HG03060 (cell line): ENCODE data around the gene CDH22.

Experiments used
- ATAC-seq: cut with Tn5 transposase; IDR thresholded peaks from one replicate; pipeline ENCODE4 v1.9.1; 2021; ENCODE audit warnings: low read depth, moderate number of reproducible peaks; ENCODE audit not compliant: unreplicated experiment

The CDH22 gene

GRCh38 chr20:46178891-46179290, 129.4 kb downstream of the CDH22 start:
- ATAC-seq: no peak

- ATAC-seq: no peak
Measured at GRCh38 chr20:46177768-46178167, 130.5 kb downstream of the CDH22 start.

GRCh38 chr20:46176739-46177378, 131.4 kb downstream of the CDH22 start:
- ATAC-seq: no peak

DNA sequence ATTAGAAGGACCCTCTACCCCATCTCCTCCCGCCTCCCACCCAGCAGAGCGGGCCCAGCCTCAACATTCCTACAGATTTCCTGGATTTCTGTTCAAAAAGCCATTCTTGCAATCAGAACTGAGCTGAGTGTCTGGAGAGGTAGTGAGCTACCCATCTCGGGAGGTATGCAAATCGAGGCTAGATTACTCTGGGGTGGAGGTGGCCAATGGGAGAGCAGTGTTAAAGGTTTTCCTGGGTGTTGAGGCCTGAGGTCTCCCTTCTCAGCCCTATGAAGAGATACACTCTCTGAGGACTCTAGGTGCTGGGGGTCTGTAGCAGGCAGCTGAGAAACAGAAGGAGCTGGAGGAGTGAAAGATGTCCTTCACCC, 133.2 kb downstream of the CDH22 start:
- ATAC-seq: no peak

DNA sequence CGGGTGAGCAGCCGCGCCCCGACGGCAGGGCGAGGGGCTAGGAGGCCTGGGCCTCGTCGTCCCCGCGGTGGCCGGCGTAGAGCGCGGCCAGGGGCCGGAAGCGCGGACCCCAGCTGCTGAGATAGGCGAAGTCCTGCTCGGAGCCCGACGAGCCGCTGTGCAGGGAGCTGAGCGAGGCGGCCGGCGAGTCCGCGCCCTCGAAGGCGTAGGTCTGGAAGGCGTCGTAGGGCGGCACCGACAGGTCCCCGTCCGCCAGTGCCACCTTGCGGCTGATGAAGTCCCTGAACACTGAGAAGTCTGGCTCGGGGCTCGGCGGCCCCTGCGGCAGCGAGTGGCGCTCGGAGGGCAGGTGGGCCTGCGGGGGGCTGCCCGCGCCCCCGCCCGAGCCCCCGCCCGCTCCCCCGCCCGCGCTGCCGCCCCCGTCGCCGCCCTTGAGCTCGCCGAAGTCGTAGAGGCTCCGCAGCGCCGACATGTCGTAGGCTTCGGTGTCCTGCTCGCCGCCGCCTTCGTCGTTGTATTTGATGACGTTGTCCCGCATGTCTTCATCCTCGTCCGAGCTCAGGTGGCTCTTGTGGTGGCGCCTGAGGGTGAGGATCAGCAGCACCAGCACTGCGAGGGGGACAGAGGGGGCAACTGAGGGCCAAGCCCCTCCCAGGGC, 133.7 kb downstream of the CDH22 start:
- ATAC-seq: no peak

- no peak for ATAC-seq
Measured at GRCh38 chr20:46173652-46174468, 134.4 kb downstream of the CDH22 start.

- no peak for ATAC-seq
Measured at GRCh38 chr20:46172961-46173536, 135.2 kb downstream of the CDH22 start.

GRCh38 chr20:46172455-46172854, 135.8 kb downstream of the CDH22 start:
- no peak for ATAC-seq

DNA sequence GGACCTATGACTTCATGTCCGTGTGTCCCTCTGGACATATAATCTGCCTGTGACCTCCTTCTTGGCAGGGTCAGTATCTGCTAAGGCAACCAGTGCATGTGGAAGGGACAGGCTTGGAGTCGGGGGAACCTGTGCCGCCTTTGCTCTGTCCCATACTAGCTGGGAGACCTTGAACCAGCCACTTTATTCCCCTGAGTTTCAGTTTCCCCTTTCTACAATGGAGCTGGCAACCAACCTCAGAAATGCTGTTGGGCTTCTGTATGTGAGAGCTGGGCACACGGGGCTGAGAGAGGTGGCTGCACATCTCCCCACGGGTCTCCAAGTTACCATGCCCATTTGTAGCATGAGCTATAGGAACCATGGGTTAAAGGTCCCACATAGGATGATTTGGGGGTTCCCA, 136.4 kb downstream of the CDH22 start:
- no peak for ATAC-seq

DNA sequence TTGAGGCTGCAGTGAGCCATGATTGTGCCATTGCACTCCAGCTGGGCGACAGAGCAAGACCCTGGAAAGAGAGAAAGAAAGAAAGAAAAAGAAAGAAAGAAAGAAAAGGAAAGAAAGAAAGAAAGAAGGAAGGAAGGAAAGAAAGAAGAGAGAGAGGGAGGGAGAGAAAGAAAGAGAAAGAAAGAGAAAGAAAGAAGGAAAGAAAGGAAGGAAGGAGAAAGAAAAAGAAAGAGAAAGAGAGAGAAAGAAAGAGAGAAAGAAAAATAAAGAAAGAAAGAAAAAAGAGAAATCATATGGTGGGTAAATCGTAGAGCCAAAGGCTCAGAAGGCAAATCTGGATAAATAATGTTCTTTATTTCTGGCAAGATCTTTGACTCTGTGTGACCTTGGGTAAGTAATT, 136.8 kb downstream of the CDH22 start:
- ATAC-seq: no peak

GRCh38 chr20:46169245-46170171, 138.8 kb downstream of the CDH22 start:
- no peak for ATAC-seq

GRCh38 chr20:46168438-46168837, 139.9 kb downstream of the CDH22 start:
- ATAC-seq: no peak

DNA sequence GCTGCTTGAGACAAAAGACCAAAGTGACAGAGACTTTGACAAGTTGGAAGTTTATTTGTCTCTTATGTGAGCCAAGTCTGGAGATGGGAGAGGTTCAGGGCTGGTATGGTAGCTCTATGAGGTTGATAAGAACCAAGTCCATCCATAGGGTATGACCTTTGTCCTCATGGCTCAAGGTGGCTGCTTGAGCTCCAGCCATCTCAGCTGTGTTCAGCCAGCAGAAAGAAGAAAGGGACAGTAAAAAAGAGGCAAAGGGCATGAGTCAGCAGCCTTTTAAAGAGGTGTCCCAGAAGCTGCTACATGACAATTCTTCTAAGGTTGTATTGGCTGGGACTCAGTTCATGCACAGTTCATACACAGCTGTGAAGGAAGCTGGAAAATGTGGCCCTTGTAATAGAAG, 141.2 kb downstream of the CDH22 start:
- ATAC-seq: no peak

DNA sequence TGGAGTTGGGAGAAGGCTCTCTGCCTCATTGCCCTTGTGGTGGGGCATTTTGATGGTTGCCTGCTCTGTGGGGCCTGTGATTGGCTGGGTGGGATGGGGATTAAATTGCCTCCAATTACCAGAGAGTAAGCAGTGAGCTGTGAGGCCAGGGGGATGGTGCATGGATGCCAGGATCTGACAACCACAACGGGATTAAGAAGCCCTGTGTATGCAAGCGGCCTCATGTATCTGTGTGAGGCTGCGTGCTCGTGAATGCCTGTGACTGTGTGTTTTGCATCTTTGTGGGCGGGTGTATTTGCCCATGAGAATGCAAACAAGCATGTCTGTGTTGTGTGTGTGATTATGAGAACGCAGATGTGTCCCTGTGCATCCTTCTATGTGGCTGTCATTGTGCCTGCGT, 144.0 kb downstream of the CDH22 start:
- ATAC-seq: no peak

DNA sequence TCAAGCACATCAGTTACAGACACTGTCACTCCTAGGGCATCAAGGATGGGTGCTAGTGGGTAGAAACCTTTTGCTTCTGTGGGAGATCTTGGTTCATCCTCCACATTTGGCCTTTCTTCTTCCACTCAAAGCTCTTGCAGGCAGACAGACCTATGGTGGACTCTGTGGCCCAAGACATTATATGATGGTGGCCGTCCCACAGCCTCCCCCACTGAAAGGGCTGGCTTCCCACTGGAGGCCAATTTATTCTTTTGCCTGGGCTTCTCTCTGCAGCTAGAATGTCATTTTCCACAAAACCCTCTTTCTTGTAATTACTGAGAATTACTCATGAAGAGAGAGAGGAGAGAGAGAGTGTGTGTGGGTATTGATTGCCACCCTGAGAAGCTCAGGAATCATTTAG, 146.4 kb downstream of the CDH22 start:
- no peak for ATAC-seq

GRCh38 chr20:46160661-46161060, 147.6 kb downstream of the CDH22 start:
- no peak for ATAC-seq

DNA sequence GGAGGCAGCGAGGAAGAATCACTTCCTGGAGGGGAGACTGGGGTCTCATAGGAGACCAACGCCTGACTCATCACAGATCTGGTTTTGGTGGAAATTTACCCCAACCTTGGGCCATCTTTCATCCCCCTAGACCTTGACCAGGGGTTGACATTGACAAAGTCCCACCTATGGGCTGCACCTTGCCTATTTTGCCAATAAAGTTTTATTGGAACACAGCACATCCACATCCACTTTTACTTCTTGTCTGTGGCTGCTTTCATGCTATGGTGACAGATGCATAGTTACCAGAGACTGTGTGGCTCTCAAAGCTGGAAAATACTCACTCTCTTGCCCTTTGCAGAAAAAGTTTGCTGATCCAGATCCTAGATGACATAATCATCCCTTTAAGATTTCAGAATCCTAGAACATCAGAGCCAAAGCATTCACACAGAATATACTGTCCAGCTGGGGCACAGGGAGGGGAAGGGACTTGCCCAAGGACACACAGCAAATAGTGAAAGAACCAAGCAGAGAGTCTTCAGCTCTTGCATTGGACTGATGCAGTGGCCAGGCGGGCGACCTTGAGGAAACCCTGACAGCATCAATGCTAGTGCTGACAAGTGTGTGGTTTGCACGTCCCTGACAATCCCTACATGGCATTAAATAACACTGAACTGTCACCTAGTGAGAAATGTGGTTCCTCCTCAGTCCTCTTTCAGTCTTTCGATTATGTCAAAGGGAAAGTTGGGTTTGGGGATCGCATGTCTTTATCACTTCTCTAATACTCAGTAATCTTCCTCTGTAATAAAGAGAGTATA, 149.0 kb downstream of the CDH22 start:
- ATAC-seq: no peak

DNA sequence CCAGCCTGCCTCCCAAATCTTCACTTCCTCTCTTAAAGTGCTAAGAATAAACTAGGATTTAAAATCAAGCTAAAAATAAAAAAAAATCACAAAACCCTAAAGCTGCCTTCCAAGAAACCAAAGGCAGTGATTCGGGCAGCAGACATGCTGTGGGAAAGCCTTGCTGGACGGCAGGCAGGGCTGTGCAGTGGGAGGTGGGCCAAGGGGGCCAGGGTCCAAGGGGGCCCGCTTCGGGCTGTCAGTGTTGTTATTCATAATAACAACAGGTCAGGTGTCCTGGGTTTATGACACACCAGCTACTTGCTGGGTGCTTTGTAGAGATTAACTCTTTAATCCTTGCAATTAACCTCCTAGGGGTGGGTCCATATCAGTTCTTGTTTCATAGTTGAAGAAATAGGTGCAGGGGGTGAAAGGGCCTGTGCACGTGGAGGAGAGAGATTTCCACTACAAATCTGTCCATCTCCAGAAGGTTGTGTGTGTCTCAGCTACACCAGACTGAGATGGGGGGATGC, 149.8 kb downstream of the CDH22 start:
- ATAC-seq: no peak

DNA sequence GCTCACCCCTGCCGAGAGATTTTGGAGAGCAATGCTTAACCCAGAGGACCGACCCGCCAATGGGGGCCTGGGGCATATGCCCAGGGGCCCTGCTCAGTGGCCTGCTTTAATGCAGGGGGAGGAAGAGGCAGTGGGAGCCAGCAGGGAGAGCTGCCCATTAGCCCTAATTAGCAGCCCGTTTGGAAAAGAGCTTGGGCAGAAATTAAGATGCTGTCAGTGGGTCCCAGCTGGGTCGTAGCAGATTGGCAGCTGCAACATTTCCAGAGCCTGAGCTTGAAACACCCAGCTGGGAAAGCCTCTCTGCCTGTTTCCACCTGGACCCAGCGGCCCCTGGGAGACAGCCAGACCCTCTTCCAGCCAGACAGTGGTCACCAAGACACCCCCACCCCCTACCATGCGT, 150.7 kb downstream of the CDH22 start:
- no peak for ATAC-seq
